Raji (cell line): Measurements from ENCODE around the gene ENOX1.

Source experiments
- POLR2A ChIP-seq: IDR thresholded peaks from 2 replicates; pipeline ENCODE4 v1.6.1; 2011; ENCODE audit warnings: low read depth, low read length, control low read depth; ENCODE audit not compliant: insufficient read depth

ENOX1 gene

GRCh38 chr13:43441899-43442499 lies 344.8 kb downstream of the ENOX1 start:
- no peak for TF ChIP-seq POLR2A

- TF ChIP-seq POLR2A = no peak
Measured at GRCh38 chr13:43441464-43441863, 345.3 kb downstream of the ENOX1 start.

- no peak for TF ChIP-seq POLR2A
Measured at GRCh38 chr13:43434191-43434590, 352.6 kb downstream of the ENOX1 start.

GRCh38 chr13:43433691-43434141 lies 353.1 kb downstream of the ENOX1 start:
- no peak for TF ChIP-seq POLR2A

- no peak for TF ChIP-seq POLR2A
Measured at GRCh38 chr13:43432958-43433357, 353.8 kb downstream of the ENOX1 start.

GRCh38 chr13:43431841-43432240 lies 354.9 kb downstream of the ENOX1 start:
- no peak for TF ChIP-seq POLR2A

- no peak for TF ChIP-seq POLR2A
Measured at GRCh38 chr13:43431290-43431716, 355.5 kb downstream of the ENOX1 start.

GRCh38 chr13:43428545-43429296 lies 358.1 kb downstream of the ENOX1 start:
- no peak for TF ChIP-seq POLR2A

GRCh38 chr13:43426355-43426754 lies 360.4 kb downstream of the ENOX1 start:
- TF ChIP-seq POLR2A = no peak

- no peak for TF ChIP-seq POLR2A
Measured at GRCh38 chr13:43425234-43425633, 361.5 kb downstream of the ENOX1 start.

GRCh38 chr13:43424412-43424811 lies 362.4 kb downstream of the ENOX1 start:
- TF ChIP-seq POLR2A = no peak

- no peak for TF ChIP-seq POLR2A
Measured at GRCh38 chr13:43422116-43422515, 364.7 kb downstream of the ENOX1 start.

- TF ChIP-seq POLR2A = no peak
Measured at GRCh38 chr13:43414111-43414510, 372.7 kb downstream of the ENOX1 start.

GRCh38 chr13:43411741-43412140 lies 375.0 kb downstream of the ENOX1 start:
- TF ChIP-seq POLR2A = no peak

- no peak for TF ChIP-seq POLR2A
Measured at GRCh38 chr13:43411211-43411610, 375.6 kb downstream of the ENOX1 start.

GRCh38 chr13:43408274-43408673 lies 378.5 kb downstream of the ENOX1 start:
- TF ChIP-seq POLR2A = no peak
